H1 (cell line): ENCODE data around the gene PKIB.

Source experiments
- CREB1 ChIP-seq: IDR thresholded peaks from 2 replicates; pipeline ENCODE4 v1.6.1; 2012; ENCODE audit warnings: inconsistent platforms
- POLR2A ChIP-seq, 2 experiments: IDR thresholded peaks; 1 replicate in 1 of 2; 2 replicates in 1 of 2; pipeline ENCODE4 v1.6.1; 2011; ENCODE audit warnings: low read depth in 2 of 2, low read length in 2 of 2, mild to moderate bottlenecking in 2 of 2; ENCODE audit errors: control extremely low read depth in 1 of 2
- POLR2AphosphoS5 ChIP-seq: IDR thresholded peaks from 2 replicates; pipeline ENCODE4 v1.6.1; 2011; ENCODE audit warnings: low read depth, low read length
- RFX5 ChIP-seq: IDR thresholded peaks from 2 replicates; pipeline ENCODE4 v1.6.1; 2011; ENCODE audit warnings: low read depth, low read length, improper control_type of control experiment, borderline replicate concordance

DNA sequence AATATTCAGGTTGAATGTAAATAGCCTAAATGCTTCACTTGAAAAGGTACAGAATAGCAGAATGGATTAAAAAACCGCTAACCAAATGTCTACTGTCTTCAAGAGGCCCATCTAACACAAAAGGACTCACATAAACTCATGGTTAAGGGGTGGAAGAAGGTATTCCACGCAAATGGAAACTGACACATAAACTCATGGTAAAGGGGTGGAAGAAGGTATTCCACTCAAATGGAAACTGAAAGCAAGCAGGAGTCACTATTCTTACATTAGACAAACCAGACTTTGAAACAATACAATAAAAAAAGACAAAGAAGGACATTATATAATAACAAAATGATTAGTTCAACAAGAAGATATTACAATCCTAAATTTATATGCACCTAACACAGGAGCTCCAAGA, 38.3 kb upstream of the PKIB start:
- TF ChIP-seq CREB1 (no peak), RFX5 (no peak), POLR2A (IDR thresholded peaks at IDR 0.05; ENCODE audit: control extremely low read depth in 1 of 2, low read depth in 2 of 2, low read length in 2 of 2) (no peak), POLR2AphosphoS5 (no peak)
